A549 (cell line): ENCODE measurements around the gene THBD. TPM values are rescaled to one million over a fixed set of nuclear protein-coding genes. Genes with fewer than 3 reads are reported as not detected.

Experiments used
- ATAC-seq, 2 experiments: fragments of 200-7000 bp in 1 of 2; fragments of >200 bp in 1 of 2; cut with Nextera tagmentation in 1 of 2; cut with Tn5 transposase in 1 of 2; 3 replicates each; pipeline versions ENCODE4 v1.8.0 to v1.9.1; 2018 to 2020; ENCODE audit warnings: mild to moderate bottlenecking in 1 of 2, moderate library complexity in 1 of 2
- CTCF ChIA-PET: fragments of 300-600 bp; sonication (Branson Sonifier 250); formaldehyde crosslinking; extraction: SDS; loops from one replicate; lab custom pipeline; 2021; ENCODE audit warnings: antibody characterized with exemption, inconsistent platforms; lab: Yijun Ruan, JAX
- POLR2A ChIA-PET: fragments of 350-600 bp; formaldehyde crosslinking; extraction: SDS; loops from one replicate; lab custom pipeline; 2021; ENCODE audit warnings: antibody characterized with exemption, inconsistent platforms; lab: Yijun Ruan, JAX
- DNase-seq, 2 experiments: peaks; one replicate each; pipeline versions ENCODE4 v3.0.0 to v3.0.0-alpha.2; 2011 to 2016; ENCODE audit warnings: low read depth in 1 of 2, low spot score in 1 of 2
- FAIRE-seq: peaks from 2 replicates; lab custom pipeline; 2011; peaks lifted over from hg19 to GRCh38; lab: Jason Lieb, UNC
- H3K27ac ChIP-seq, 2 experiments: fragments of >200 bp; sonication (Bioruptor Twin); formaldehyde crosslinking; 3 replicates each; pipeline ENCODE4 v1.5.1; 2016 to 2017
- H3K4me1 ChIP-seq: fragments of >200 bp; sonication (Bioruptor Twin); formaldehyde crosslinking; 3 replicates; pipeline ENCODE4 v1.6.1; 2016
- H3K4me2 ChIP-seq: fragments of >200 bp; sonication (Bioruptor Twin); formaldehyde crosslinking; 3 replicates; pipeline ENCODE4 v1.6.1; 2016
- H3K4me3 ChIP-seq: fragments of >200 bp; sonication (Bioruptor Twin); formaldehyde crosslinking; 3 replicates; pipeline ENCODE4 v1.5.1; 2016
- H3K9me3 ChIP-seq: fragments of >200 bp; sonication (Bioruptor Twin); formaldehyde crosslinking; 3 replicates; pipeline ENCODE4 v1.6.1; 2016
- BHLHE40 ChIP-seq: IDR thresholded peaks from 2 replicates; pipeline ENCODE4 v1.6.1; 2012; ENCODE audit warnings: low read depth, low read length, inconsistent platforms
- CBX8 ChIP-seq: fragments of 200-600 bp; sonication (generic); IDR thresholded peaks from 2 replicates; pipeline ENCODE4 v1.6.1; 2016
- CEBPB ChIP-seq, 2 experiments: fragments of >200 bp in 1 of 2; sonication (Bioruptor Twin) in 1 of 2; formaldehyde crosslinking in 1 of 2; IDR thresholded peaks; 2 replicates each; pipeline ENCODE4 v1.6.1; 2012 to 2016
- EHMT2 ChIP-seq: fragments of 200-600 bp; sonication (generic); IDR thresholded peaks from 2 replicates; pipeline ENCODE4 v1.6.1; 2016; ENCODE audit warnings: antibody characterized with exemption, low read depth, mild to moderate bottlenecking, moderate library complexity
- EP300 ChIP-seq, 2 experiments: fragments of >200 bp; sonication (Bioruptor Twin); formaldehyde crosslinking; IDR thresholded peaks; 2 replicates in 1 of 2; 3 replicates in 1 of 2; pipeline ENCODE4 v1.6.1; 2016 to 2017
- FOXS1 ChIP-seq: fragments of 250-450 bp; sonication (Bioruptor Pico); IDR thresholded peaks from 2 replicates; pipeline ENCODE4 v1.5.0; 2020; ENCODE audit warnings: mild to moderate bottlenecking, moderate library complexity
- HDAC2 ChIP-seq: fragments of 200-600 bp; sonication (generic); IDR thresholded peaks from 2 replicates; pipeline ENCODE4 v1.6.1; 2016
- HES2 ChIP-seq: fragments of >200 bp; sonication (Bioruptor Twin); formaldehyde crosslinking; IDR thresholded peaks from 2 replicates; pipeline ENCODE4 v1.6.1; 2016
- HMGXB4 ChIP-seq: fragments of 250-450 bp; sonication (Bioruptor Pico); IDR thresholded peaks from 2 replicates; pipeline ENCODE4 v1.5.0; 2021; ENCODE audit warnings: mild to moderate bottlenecking, moderate library complexity, borderline replicate concordance
- KDM1A ChIP-seq: fragments of 200-600 bp; sonication (generic); IDR thresholded peaks from 2 replicates; pipeline ENCODE4 v1.6.1; 2016; ENCODE audit warnings: low read depth, mild to moderate bottlenecking
- MAFK ChIP-seq: fragments of 450-650 bp; IDR thresholded peaks from 2 replicates; pipeline ENCODE4 v1.6.1; 2014; ENCODE audit not compliant: partially characterized antibody
- MAX ChIP-seq: IDR thresholded peaks from 2 replicates; pipeline ENCODE4 v1.6.1; 2012
- MYC ChIP-seq: IDR thresholded peaks from 2 replicates; pipeline ENCODE4 v1.6.1; 2012; ENCODE audit warnings: mild to moderate bottlenecking, inconsistent platforms, low read length, improper control_type of control experiment, borderline replicate concordance
- POLR2AphosphoS2 ChIP-seq: conservative IDR thresholded peaks from 2 replicates; pipeline ENCODE4 v1.6.1; 2012; ENCODE audit warnings: low read length, improper control_type of control experiment, inconsistent platforms
- RARB ChIP-seq: fragments of 250-450 bp; sonication (Bioruptor Pico); IDR thresholded peaks from 2 replicates; pipeline ENCODE4 v1.8.0; 2021; ENCODE audit warnings: mild to moderate bottlenecking, moderate library complexity
- SMC3 ChIP-seq: fragments of >200 bp; sonication (Bioruptor Twin); formaldehyde crosslinking; IDR thresholded peaks from 3 replicates; pipeline ENCODE4 v1.6.1; 2018; ENCODE audit warnings: inconsistent platforms
- SREBF2 ChIP-seq: fragments of 450-650 bp; IDR thresholded peaks from 2 replicates; pipeline ENCODE4 v1.6.1; 2014; ENCODE audit warnings: mild to moderate bottlenecking, moderate library complexity
- ZFP36 ChIP-seq: fragments of 450-650 bp; IDR thresholded peaks from 2 replicates; pipeline ENCODE4 v1.6.1; 2014; ENCODE audit warnings: borderline replicate concordance; ENCODE audit not compliant: partially characterized antibody
- WGBS: methylation state at CpG from one replicate; pipeline ENCODE4 v1.1.6; 2017; ENCODE audit errors: missing lambda C conversion rate; 5-methylcytosine and 5-hydroxymethylcytosine counted together
- polyA plus RNA-seq, 4 experiments: library from polyadenylated mRNA; depleted of rRNA in 3 of 4; stranded (reverse); fragments of >200 nt; fragmentation: RNase III in 1 of 4; extraction: RNeasy Plus Mini Kit Qiagen cat#74134 plus additional on column Dnase treatment in 1 of 4; gene quantifications; 2 replicates in 3 of 4; 3 replicates in 1 of 4; pipeline ENCODE4 v1.2.3, GENCODE V29; 2011 to 2017
- TF ChIP-seq, protein P1 (sequence below): fragments of 450-650 bp; IDR thresholded peaks from 2 replicates; pipeline ENCODE4 v1.6.1; 2014; ENCODE audit warnings: antibody characterized with exemption
- TF ChIP-seq, protein P2 (sequence below): IDR thresholded peaks from 2 replicates; pipeline ENCODE4 v1.6.1; 2012; ENCODE audit warnings: low read depth, borderline replicate concordance
- TF ChIP-seq, protein P3 (sequence below): fragments of 200-600 bp; sonication (generic); IDR thresholded peaks from 2 replicates; pipeline ENCODE4 v1.6.1; 2016; ENCODE audit warnings: antibody characterized with exemption, mild to moderate bottlenecking, moderate library complexity

Gene THBD
- polyA plus RNA-seq, 2 of the 4 experiments (the other 2 are of a cell fraction) = 25.8 to 29.6 TPM

DNA sequence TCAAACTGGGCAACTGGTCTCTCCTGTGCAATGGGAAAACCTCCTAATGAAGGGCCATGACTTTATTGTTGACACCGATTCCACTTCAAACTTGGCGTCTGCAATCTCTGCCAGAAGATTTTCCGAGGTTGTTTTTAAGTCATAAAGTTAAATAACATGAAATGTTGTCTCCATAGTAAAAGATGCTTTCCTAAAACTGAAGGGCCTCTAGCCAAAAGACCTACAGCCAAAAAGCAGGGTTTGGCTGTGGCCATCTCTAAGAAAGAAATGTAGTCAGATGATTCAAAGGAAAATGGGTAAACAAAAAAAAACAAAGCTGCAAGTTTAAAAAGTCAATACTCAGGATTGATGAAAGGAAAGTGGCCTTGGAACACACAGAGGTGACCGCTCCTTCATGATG is 22.5 kb upstream of the THBD start (continued):
- TF ChIP-seq MYC = no peak
- TF ChIP-seq, protein P1, sequence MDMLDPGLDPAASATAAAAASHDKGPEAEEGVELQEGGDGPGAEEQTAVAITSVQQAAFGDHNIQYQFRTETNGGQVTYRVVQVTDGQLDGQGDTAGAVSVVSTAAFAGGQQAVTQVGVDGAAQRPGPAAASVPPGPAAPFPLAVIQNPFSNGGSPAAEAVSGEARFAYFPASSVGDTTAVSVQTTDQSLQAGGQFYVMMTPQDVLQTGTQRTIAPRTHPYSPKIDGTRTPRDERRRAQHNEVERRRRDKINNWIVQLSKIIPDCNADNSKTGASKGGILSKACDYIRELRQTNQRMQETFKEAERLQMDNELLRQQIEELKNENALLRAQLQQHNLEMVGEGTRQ = no peak
- no peak for TF ChIP-seq RARB (CRISPR knock-in tag)
- TF ChIP-seq HDAC2 = no peak
- TF ChIP-seq, all 56 proteins: peak for 0

- no peak overlapping the region for H3K4me2 ChIP-seq
- CTCF ChIA-PET = interaction anchor here (1.5 kb wide), 1 partner anchor 21 kb away, joined by 5 read pairs; no protein-coding TSS in a partner anchor
- no peak for TF ChIP-seq SREBF2
- no peak for TF ChIP-seq MAFK
- no peak for TF ChIP-seq ZFP36
- TF ChIP-seq HES2 = no peak
- no peak for DNase-seq
- 62% methylated on average over 3 of the region's 3 CpGs for WGBS
- no peaks in the 10 kb centered on the region for H3K9me3 ChIP-seq
- H3K27ac ChIP-seq = no peak overlapping the region
- FAIRE-seq = peak; percentile 59
- H3K4me1 ChIP-seq = no peaks in the 10 kb centered on the region
- POLR2A ChIA-PET = no interaction called here
- ATAC-seq = no peak
- H3K4me3 ChIP-seq = no peak overlapping the region
These were observed 21.9 kb upstream of the THBD start for GRCh38 chr20:23071398-23071797.

GRCh38 chr20:23069108-23069507 is 19.6 kb upstream of the THBD start:
- TF ChIP-seq, protein P2, sequence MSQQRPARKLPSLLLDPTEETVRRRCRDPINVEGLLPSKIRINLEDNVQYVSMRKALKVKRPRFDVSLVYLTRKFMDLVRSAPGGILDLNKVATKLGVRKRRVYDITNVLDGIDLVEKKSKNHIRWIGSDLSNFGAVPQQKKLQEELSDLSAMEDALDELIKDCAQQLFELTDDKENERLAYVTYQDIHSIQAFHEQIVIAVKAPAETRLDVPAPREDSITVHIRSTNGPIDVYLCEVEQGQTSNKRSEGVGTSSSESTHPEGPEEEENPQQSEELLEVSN = no peak
- TF ChIP-seq MAFK (no peak), CBX8 (no peak), CEBPB (IDR thresholded peaks at IDR 0.05) (no peak), KDM1A (no peak), POLR2AphosphoS2 (no peak), HMGXB4 (no peak), EP300 (IDR thresholded peaks at IDR 0.05) (no peak), EHMT2 (no peak), FOXS1 (CRISPR knock-in tag) (no peak), MAX (no peak)
- TF ChIP-seq, protein P1 = no peak
- no peak overlapping the region for H3K4me3 ChIP-seq
- H3K4me2 ChIP-seq = no peak overlapping the region
- no peaks in the 10 kb centered on the region for H3K4me1 ChIP-seq
- CTCF ChIA-PET = interaction anchor here (1.2 to 11.3 kb wide), 3 partner anchors 10 to 377 kb away, joined by 3 to 125 read pairs (median 5); partner anchors contain the start of gene THBD
- 23% methylated on average over 2 of the region's 2 CpGs for WGBS
- FAIRE-seq (no peak), ATAC-seq (no peak), DNase-seq (no peak)
- H3K9me3 ChIP-seq = no peaks in the 10 kb centered on the region
- no peak overlapping the region for H3K27ac ChIP-seq
- POLR2A ChIA-PET = no interaction called here

DNA sequence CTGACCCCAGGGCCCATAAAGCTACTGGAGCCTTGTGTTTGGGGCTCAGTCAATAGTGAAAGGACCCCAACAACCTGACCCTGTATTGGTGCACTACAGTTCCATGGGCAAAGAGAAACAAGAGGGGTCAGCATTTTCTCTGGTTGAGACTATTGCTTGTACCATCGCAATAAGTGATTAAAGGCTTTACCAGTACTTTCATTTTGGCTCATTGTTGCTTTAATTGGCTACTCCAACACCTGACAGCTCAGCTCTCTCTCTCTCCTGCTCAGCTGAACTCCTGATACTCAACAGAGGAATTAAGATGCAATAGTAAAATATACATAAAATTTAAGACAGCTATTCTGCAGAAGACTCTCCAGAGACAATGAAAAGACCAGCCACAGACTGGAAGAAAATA is 18.8 kb upstream of the THBD start:
- ATAC-seq (no peak), DNase-seq (no peak), FAIRE-seq (no peak)
- no peaks in the 10 kb centered on the region for H3K9me3 ChIP-seq
- ChIA-PET POLR2A (no interaction called here), CTCF (interaction anchor here (0.9 to 11.3 kb wide), 5 partner anchors 11 to 383 kb away, joined by 3 to 125 read pairs (median 5); partner anchors contain the start of gene THBD)
- no peaks in the 10 kb centered on the region for H3K4me1 ChIP-seq
- H3K4me2 ChIP-seq = no peak overlapping the region
- no peak overlapping the region for H3K27ac ChIP-seq
- 68% methylated on average over 1 of the region's 1 CpG for WGBS
- no peak overlapping the region for H3K4me3 ChIP-seq
- TF ChIP-seq BHLHE40 (no peak), HMGXB4 (no peak), SMC3 (no peak)
- TF ChIP-seq, protein P2 = no peak
- TF ChIP-seq, protein P3, sequence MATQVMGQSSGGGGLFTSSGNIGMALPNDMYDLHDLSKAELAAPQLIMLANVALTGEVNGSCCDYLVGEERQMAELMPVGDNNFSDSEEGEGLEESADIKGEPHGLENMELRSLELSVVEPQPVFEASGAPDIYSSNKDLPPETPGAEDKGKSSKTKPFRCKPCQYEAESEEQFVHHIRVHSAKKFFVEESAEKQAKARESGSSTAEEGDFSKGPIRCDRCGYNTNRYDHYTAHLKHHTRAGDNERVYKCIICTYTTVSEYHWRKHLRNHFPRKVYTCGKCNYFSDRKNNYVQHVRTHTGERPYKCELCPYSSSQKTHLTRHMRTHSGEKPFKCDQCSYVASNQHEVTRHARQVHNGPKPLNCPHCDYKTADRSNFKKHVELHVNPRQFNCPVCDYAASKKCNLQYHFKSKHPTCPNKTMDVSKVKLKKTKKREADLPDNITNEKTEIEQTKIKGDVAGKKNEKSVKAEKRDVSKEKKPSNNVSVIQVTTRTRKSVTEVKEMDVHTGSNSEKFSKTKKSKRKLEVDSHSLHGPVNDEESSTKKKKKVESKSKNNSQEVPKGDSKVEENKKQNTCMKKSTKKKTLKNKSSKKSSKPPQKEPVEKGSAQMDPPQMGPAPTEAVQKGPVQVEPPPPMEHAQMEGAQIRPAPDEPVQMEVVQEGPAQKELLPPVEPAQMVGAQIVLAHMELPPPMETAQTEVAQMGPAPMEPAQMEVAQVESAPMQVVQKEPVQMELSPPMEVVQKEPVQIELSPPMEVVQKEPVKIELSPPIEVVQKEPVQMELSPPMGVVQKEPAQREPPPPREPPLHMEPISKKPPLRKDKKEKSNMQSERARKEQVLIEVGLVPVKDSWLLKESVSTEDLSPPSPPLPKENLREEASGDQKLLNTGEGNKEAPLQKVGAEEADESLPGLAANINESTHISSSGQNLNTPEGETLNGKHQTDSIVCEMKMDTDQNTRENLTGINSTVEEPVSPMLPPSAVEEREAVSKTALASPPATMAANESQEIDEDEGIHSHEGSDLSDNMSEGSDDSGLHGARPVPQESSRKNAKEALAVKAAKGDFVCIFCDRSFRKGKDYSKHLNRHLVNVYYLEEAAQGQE = no peak
